CD1c-positive myeloid dendritic cell (primary cell): ENCODE data around the gene POLR1H.
"Not testable (repeated sequence)": the region's sequence is repeated elsewhere in the genome, so short reads cannot be mapped to it uniquely, and the experiment has no call there.

ENCODE experiments used
- DNase-seq: peaks from one replicate; pipeline ENCODE4 v3.0.0-alpha.2; 2016; ENCODE audit errors: extremely low spot score

The POLR1H gene, protein sequence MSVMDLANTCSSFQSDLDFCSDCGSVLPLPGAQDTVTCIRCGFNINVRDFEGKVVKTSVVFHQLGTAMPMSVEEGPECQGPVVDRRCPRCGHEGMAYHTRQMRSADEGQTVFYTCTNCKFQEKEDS

DNA sequence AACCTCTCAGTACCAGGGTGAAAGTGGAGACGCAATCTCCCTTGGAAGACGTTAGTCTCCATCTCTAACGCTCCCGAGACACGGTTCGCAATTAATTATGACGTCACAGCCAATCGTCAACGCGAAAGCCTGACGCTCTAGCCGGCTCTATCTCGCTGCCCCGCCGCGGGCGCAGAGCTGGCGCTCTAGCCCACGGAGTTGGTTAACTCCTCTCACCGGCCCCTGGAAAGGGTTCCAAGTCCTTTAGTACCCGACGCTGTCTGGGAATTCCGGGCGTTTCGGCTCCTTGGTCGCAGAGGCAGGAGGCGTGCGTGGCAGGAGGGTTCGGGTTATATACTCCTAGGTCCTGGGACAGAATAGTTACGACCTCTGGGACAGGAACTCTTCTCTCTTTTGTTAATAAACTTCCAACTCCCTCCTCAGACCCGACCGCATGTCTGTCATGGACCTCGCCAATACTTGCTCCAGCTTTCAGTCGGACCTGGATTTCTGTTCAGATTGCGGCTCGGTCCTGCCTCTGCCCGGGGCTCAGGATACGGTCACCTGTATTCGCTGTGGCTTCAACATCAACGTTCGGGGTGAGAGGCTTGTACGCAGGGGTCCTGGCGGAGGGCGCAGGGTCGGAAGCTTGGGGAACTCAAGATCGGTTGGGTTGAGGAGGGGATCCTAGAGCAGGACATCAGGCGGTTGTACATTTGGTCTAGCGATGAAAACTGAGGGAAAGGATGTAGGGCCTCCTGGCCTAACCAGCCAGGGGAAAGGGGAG, at the start of gene POLR1H:
TSS of gene POLR1H (plus strand) at position 174 of the 766 bp plus-strand sequence. CDS start at position 434, 260 bp downstream.
- DNase-seq: peak; percentile 98

DNA sequence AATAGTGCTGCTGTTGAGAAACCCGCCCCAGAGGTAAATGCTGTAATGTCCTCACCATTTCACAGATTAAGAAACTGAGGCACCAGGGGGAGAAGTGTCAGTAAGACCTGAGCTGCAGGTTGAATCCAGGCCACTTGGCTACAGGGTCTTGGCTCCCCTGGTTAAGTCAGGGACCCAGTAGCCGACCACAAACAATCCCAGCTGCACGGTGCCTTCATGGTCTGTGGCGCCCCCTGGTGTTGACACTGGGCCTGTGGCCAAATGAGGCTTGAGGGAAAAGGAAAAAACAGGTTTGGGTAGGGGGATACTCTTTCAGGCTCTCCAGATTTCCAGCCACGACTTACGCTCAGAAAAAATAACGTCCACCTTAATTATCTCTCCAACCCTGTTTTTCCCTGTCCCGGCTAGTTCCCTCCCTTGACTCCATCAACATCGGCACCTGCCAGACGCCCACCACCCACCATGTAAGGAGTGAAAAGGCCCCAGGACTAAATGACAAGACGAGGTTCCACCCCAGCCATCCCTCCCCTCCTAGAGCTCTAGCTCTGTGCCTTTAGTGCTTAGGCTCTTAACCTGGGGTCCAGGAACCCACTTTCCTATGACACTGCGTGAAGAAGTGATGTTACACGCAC, 47.7 kb upstream of the POLR1H start:
- peak; percentile 32 for DNase-seq

DNA sequence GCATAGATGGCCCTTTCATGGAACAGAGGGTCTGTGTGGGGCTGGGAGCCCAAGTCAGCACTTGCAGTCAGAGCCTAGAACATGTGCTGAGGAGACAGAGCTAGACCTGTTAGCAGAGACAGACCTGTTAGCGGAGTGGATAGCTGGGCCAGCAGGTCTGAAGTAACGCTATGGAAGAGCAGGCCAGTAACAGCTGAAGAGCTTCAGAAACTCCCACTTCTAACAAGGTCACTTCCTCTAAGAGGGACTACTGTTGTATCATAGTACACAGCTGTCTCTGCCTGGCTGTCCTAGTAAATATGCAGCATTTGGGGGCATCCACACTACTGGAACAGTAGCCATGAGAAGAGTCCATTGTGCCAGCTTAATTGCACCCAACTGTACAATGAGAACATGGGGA, 41.2 kb upstream of the POLR1H start:
- peak; percentile 16 for DNase-seq

DNA sequence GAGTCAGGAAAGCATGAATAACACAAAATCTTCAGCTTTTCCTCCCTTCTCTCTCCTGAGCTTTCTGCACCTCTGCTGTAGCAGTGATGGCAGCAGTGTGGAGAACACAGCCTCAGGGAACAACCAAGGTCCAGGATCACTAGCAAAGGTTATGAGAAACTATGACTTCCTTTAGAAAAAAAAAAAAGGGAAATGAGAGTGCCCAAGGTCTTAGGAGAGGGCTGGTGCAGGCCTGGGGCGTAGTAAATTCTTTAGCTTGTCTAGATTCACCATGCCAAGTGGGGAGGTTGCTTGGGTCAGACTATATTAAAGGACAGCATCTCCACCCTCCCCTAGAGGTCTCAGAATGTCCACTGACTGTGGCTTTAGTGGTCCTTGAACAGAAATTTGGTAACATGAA, 40.4 kb upstream of the POLR1H start:
- DNase-seq: peak; percentile 46

DNA sequence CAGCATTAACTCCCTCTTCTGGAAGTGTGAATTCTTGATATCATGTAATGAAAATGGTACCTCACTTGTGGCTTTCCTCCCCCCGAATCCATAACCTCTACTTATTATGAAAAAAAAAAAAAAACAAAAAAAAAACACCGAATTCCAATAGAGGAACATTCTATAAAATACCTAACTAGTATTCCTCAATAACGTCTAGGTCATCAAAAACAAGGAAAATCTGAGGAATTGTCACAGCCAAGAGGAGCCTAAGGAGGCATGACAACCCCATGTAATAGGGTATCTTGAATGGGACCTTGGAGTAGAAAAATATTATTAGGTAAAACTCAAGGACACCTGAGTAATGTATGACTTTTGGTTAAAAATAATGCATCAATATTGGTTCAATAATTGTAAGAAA, 38.9 kb upstream of the POLR1H start:
- no peak for DNase-seq

DNA sequence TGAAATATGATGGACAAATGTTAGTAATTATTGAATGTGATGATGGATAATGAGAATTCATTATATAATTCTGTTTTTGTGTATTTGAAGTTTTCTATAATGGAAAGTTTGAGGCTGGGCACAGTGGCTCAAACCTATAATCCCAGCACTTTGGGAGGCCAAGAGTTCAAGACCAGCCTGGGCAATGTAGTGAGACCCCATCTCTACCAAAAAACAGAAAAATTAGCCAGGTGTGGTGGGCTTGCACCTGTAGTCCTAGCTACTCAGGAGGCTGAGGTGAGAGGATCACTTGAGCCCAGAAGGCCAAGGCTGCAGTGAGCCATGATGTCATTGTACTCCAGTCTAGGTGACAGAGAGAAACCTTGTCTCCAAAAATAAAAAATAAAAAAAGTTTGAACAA, 38.4 kb upstream of the POLR1H start:
- not testable (repeated sequence) for DNase-seq

DNA sequence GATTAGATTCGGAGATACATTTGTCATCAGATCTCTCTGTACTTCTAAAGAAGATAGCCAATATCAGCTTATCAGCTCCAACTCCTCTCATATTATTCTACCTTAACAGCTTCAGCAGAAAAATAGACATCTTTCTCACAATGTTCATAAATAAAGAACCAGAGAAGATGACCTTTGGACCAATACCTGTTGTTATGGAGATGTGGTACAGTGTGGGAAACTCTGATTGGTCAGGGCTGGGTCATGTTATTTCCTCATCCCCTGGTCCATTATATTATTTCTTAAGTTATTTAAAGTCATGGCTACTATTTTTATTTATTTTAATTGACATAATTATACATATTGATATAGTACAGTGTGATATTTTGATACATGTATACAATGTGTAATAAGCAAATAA, 35.9 kb upstream of the POLR1H start:
- no peak for DNase-seq

DNA sequence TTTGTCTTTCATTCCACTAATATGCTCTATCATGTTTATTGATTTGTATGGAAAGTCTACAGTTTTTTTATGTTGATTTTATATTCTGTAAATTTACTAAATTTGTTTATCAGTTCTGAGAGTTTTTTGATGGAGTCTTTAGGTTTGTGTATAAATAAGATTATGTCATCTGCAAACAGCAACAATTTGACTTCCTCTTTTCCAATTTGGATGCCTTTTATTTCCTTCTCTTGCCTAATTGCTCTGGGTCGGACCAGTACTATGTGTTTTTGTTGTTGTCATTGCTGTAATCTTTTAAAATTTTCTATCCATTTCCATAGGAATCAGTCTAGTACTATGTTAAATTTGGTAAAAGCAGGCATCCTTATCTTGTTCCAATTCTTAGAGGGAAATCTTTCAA, 31.5 kb upstream of the POLR1H start:
- DNase-seq: no peak

DNA sequence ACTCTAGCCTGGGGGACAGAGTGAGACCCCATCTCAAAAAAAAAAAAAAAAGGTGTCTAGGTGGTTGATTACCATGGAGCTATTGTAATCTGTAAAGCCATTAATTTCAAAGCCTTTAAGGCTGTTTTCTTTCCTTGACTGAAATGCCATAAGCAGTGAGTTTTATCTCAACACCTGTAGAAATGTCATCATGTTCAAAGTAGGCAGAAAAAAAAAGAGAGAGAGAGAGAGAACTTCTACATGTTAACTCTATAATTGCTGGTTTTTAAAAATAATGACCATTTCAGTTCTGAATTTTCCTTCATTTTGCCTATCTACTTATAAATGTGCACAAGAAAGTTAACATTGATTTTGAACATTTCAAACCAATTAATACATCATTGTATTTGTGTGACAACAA, 29.7 kb upstream of the POLR1H start:
- DNase-seq: no peak

DNA sequence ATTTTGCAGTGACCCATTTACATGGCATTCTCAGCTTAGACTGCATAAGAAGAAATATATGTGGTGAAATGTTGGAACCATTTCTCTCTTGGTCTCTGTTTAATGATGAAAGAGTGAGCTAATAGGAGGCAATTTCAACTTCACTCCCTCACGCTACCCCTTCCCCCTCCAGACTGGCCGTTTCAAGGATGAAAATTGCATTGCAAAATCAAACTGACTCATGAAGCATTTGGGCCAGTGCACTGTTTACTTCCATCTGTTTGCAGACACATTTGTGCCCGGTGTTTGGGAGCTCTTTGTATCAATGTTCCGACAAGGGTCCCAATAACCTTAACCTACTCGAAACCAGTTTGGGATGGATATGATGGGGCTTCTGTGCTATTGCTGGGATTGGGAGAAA, 27.6 kb upstream of the POLR1H start:
- DNase-seq: peak; percentile 46

DNA sequence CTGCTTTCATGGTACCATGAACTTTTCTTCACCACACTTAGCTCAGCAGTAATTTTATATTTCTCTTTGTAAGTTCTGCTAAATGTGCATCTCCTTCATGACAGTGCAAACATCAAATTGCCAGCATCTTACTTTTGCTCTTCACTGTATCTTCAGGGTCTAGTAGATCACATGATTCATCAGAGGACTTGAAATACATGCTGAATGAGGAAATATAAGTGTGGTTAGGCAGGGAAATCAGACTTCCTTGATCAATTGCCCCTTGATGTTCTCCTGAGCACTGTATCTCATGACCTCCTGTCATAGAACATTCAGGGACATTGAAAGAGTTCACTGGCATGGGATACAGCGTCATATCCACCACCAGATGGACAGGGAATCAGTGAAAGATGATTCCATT, 25.3 kb upstream of the POLR1H start:
- no peak for DNase-seq

DNA sequence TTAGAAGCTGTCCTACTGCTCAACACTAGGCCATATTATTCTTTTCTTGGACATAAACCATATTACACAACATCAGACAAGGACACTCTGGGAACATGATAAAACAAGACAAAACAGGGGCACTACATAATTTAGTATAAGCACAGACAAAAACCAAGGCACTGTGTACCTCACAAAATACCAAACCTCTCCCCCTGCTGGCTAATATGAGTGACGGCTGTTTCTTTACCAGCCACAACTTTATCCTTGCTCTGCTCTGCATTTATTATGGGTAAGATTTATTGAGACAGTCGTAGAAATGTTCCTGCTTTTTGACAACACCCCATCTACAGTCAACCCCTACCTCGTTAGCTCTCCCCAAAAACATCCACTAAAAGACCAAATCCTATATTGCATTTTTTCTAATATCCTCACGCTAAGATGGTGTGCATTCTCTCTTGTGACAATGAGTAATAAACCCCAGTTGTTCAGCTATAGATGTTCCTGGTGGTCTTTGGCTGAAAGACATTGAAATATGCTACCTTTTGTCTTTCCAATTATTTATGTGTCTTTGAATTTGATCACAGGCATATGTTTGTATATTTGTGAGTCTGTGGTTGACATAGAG, 23.8 kb upstream of the POLR1H start:
- peak; percentile 22 for DNase-seq

DNA sequence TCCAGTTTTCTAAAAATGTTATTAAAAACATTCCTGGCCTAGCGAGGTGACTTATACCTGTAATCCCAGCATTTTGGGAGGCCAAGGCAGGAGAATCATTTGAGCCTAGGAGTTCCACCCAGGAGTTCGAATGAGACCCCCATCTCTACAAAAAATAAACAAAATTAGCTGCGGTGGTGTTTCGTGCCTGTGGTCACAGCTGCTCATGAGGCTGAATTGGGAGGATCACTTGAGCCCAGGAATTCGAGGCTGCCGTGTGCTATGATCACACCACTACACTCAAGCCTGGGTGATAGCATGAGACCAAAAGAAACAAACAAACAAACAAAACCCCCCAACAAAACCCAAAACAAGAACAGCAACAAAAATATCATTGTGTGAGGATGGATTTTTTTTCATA, 19.8 kb upstream of the POLR1H start:
- DNase-seq: no peak

DNA sequence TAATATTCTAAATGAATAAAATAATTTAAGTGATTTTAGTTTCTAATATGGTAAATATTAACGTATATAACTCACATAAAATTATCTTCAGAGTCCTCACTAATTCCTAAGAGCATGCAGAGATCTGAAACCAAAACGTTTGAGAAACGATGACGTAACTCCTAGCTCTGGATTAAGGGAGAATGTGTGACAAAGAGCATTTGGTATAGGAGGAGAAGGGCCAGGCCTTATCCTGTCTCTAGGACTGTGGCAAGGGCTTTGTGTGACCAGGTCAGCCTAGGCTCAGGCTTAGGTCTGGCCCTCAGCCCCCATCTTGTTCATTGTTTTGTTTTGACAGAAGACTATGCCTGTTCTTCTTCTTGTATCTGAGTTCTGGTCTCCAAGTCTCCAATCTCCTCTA, 19.2 kb upstream of the POLR1H start:
- DNase-seq: no peak

DNA sequence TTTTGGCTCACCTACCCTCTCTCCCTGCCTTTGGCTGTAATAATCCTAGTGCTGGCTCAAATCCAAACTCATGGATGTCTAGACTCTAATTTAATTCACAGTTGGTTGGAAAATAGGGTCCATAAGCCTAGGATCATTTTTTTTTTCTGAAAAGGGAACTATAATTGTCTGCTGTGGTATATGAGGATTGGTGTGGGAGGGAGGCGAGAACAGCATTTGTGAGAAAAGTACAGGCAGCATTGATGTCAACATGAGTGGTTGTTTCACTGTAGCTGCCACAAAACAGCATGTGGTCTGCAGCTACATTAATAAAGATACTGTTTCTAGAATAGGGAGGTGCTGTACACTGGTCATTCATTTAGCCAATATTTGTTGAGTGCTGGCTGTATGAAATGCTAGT, 18.6 kb upstream of the POLR1H start:
- peak; percentile 56 for DNase-seq

DNA sequence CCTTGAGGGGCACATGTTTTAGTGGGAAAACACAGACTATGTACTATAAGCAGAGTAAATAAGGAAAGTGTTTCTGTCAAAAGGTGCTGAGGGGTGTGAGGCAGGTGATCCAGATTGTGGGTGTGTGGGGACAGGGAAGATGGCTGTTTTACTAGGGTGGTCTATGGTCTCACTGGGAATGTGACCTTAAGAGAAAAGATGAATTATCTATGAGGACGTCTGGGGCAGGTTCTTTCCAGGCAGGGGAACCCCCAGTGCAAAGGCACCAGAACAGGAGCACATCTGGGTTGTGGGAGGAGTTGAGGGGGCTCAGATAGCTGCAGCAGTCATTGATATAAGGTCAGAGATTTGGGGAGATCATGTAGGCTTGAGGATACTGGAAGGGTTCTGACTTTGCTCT, 18.2 kb upstream of the POLR1H start:
- DNase-seq: no peak

DNA sequence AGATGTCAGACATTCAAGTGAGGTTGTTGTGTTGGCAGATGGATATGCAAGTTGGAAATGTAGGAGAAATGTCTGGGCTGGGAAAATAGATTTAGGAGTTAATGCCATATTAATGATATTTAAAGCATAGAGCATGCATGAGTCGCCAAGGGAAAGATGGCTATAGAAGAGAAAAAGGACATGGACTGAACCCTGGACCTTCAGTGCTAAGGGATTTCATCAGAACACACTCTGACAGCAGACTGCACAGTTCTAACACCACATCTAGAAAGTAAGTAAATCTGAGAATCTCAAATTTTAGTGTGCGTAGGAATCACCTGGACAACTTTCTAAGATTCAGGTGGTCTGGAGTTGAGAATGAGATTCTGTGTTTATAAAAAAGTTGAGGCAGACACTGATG, 17.3 kb upstream of the POLR1H start:
- DNase-seq: no peak

DNA sequence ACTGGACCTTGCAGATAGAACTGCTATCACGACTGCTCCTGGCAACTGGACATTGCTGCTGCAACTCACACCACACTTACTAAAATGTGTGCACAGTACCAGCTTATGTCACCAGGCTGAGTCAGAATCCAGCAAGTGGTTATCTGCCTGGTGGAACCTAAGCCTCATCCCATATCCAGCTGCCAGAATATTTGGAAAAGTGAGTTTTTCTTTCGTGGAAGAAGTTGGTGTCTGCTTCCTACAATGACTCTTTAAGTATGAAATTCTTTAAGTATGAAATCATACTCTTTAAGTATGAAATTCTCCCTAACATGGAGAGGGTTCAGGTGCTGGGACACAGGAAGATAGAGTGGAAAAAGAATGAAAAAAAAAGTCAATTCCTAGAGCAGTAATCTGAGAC, 16.4 kb upstream of the POLR1H start:
- no peak for DNase-seq

DNA sequence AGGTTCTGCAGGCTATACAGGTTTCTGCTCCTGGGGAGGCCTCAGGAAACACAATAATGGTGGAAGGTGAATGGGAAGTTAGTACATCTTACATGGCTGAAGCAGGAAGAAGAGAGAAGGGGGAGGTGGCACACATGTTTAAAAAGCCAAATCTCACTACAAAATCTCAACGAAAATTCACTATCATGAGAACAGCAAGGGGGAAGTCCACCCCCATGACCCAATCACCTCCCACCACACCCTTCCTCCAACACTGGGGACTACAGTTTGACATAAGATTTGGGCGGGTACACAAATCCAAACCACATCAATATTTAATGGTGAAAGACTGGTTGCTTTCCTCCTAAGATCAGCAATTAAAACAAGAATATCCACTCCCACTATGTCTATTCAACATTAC, 13.8 kb upstream of the POLR1H start:
- peak; percentile 9 for DNase-seq

DNA sequence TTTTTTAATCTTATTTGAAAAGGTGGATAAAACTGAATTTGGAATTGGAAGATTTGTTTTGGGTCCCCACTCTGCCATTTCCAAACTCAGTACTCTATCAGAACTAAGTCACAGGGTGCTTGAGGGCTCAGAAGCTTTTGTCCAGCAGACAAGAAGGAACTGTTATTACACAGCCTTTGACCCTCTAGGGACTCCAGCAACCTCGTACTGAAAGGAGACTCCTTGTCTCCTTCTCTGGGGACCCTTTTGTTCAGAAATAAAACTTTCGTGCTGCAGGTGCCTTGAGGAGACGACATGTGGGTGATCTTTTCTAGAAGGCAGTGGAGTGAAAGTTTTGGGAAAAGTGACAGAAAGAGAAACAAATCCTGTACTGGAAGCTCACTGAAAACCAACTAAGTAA, 7.4 kb upstream of the POLR1H start:
- no peak for DNase-seq

DNA sequence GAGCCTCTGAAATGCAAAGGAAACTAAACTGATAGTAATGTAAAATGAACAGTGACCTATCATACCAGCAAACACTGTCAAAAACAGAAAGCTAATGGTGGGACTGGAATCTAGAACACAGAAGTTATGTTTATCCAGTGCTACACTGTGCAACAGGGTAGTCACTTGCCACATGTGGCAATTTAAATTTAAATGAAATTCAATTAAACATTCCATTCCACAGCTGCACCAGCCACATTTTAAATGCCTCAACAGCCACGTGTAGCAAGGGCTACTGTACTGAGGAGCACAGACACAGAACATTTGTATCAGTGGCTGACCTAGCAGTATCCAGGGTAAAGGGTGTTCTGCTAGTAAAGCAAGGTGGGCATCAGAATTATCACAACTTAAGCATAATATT, 5.6 kb upstream of the POLR1H start:
- DNase-seq: no peak

DNA sequence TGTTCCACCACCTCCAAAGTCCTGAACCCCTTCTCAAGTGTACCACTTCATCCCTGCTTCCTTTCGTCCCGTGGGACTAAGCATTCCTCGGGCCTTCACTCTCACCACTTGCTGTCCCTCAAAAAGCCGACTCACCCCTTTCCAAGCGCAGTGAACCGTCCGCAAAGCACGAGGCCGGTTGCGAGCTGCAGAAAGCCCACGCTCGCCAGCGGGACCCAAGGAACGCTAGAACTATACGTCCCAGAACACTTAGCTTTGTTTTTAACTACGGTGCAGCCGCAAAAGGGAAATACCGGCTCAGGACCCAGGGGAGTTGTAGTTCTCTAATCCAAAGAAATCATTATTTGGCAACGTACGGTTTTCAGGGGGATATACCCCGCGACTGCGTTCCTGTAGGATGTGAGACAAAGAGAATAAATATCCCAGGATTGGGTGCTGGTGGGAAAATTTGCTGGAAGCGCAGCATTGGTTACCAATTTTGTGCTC, 416 bp upstream of the POLR1H start:
- peak; percentile 77 for DNase-seq
